Adrenal gland (tissue), 5 donors: ENCODE results near the gene RIPK3.

Experiments used
- POLR2A ChIP-seq, 2 donors: fragments of 450-650 bp; IDR thresholded peaks; one replicate each; pipeline ENCODE4 v1.6.1; 2017; ENCODE audit warnings: antibody characterized with exemption in 2 of 2, mild to moderate bottlenecking in 2 of 2, moderate library complexity in 1 of 2
- TF ChIP-seq, protein P1 (sequence below), 6 experiments: fragments of 450-650 bp in 4 of 6; fragments of 200-600 bp in 2 of 6; sonication (generic) in 1 of 6; IDR thresholded peaks; 1 replicate in 5 of 6; 2 replicates in 1 of 6; pipeline versions ENCODE4 v1.5.1 to v1.8.0; 2016 to 2021; ENCODE audit warnings: antibody characterized with exemption in 6 of 6, mild to moderate bottlenecking in 2 of 6, moderate library complexity in 1 of 6
- donor health status: DM: no; HTN: no; CAD: no.

DNA sequence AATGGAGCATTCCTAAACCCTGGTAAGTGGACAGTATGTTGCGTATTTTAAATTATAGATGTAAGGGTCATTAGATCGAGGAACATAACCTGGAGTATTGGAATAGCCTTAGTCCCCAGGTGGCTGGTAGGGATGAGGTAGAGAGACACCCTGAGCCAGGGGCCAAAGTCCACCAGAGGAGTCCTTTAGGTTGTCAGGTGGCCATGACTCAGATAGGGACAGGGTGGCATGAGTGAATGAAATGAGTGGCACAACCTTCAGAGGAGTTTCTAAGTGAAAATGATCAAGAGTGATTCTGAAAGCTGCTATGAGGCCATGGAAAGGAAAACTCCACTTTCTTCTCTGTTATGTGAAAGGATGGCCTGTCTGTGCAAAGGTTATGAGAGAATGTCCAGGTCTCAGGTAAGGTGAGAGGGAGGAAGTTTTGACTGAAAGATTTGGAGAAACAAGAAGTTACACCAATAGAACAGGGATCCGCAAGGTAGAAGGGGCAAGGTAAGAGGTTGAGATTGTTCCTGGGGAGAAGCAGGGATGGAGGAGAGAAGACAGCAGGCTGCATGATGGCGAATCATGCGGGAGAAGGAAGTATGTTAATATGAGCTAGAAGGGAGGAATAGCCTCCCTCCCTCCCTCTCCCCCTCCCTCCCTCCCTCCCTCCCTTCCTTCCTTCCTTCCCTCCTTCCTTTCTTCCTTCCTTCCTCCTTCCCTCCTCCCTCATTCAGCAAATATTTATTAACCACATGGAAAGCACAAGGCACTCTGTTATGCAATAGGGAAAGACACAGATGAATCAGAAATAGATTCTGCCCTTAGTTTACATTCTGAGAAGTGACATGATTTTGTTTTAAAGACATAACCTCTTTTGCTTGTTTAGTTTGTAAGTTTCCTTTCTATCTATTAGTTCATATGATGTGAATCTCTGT, 14.0 kb upstream of the RIPK3 start:
- TF ChIP-seq, protein P1, sequence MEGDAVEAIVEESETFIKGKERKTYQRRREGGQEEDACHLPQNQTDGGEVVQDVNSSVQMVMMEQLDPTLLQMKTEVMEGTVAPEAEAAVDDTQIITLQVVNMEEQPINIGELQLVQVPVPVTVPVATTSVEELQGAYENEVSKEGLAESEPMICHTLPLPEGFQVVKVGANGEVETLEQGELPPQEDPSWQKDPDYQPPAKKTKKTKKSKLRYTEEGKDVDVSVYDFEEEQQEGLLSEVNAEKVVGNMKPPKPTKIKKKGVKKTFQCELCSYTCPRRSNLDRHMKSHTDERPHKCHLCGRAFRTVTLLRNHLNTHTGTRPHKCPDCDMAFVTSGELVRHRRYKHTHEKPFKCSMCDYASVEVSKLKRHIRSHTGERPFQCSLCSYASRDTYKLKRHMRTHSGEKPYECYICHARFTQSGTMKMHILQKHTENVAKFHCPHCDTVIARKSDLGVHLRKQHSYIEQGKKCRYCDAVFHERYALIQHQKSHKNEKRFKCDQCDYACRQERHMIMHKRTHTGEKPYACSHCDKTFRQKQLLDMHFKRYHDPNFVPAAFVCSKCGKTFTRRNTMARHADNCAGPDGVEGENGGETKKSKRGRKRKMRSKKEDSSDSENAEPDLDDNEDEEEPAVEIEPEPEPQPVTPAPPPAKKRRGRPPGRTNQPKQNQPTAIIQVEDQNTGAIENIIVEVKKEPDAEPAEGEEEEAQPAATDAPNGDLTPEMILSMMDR (IDR thresholded peaks at IDR 0.05) = no peak
- no peak for TF ChIP-seq POLR2A (IDR thresholded peaks at IDR 0.05)
